Measurements from ENCODE around the gene HEXD. TPM values are rescaled to one million over a fixed set of nuclear protein-coding genes. Genes with fewer than 3 reads are reported as not detected.

Gene HEXD
- total RNA-seq, 2 donors from 2014 or later: 32.2 to 33.4 TPM

DNA sequence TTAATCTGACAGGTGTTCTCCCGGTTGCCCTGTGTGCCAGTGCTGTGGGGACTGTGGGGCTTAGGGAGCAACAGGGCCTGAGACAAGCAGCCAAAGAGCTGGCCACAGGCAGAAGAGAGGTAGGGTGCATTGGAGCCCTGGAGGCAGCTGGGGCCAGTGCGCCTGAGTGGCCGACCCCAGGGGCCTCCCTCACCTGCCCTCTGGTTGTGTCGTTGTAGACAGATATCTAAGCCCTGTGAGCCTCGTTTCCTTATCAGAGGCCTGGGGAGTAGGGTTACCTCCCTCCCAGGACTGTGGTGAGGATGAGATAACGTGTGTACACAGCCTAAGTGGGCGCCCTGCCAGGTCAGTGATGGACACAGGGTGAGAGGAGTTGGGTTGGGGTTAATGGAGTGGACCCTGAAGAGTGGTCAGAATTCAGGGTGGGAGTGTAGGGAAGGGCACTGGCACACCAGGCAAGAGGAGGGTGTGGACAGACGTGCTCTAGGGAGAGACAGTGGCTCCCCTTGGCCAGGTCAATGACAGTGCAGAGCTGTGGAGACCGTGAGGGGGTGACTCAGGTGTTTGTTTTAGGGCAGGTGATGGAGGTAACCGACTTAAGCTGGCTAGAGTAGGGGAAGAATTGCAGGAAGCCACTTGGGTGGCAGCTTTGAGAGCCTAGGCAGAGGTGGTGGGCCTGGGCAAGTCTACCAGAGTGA lies 43.8 kb downstream of the HEXD start:
- no peak for ATAC-seq
- Mint-ChIP-seq H3K27ac (peak overlapping the region; percentile 82), H3K27me3 (no peaks in the 10 kb centered on the region), H3K4me1 (peaks cover 41% of the 10 kb centered on the region), H3K36me3 (ENCODE audit: low read depth) (peaks cover 10% of the 10 kb centered on the region), H3K4me3 (no peak overlapping the region)
- H3K9me3 ChIP-seq (ENCODE audit: control insufficient read depth, low read length, poor library complexity, severe bottlenecking): no peaks in the 10 kb centered on the region
- no peak for DNase-seq

DNA sequence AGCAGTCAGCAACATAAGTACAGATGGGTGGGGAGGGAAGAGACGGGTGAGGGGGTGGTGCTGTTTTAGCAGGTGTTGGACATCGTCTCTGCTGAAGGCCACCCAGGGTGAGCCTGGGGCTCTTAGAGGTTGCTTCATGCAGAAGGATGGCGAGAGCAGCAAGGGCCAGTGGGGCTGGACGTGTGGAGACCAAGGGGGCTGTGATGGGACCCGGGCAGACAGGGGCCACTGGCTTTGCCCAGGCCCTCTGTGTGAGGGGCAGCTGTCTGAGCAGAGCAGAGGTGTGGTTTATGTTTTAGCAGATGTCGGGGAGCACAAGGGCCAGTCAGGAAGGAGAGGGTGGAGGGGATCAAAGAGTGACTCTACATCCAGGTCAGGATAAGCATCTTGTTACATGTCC lies 45.2 kb downstream of the HEXD start:
- ATAC-seq: no peak
- peaks cover 10% of the 10 kb centered on the region for H3K36me3 Mint-ChIP-seq (ENCODE audit: low read depth)
- H3K4me3 Mint-ChIP-seq: no peak overlapping the region
- H3K9me3 ChIP-seq (ENCODE audit: control insufficient read depth, low read length, poor library complexity, severe bottlenecking): no peaks in the 10 kb centered on the region
- no peaks in the 10 kb centered on the region for H3K27me3 Mint-ChIP-seq
- DNase-seq: no peak
- no peak overlapping the region for H3K27ac Mint-ChIP-seq
- peaks cover 31% of the 10 kb centered on the region for H3K4me1 Mint-ChIP-seq

DNA sequence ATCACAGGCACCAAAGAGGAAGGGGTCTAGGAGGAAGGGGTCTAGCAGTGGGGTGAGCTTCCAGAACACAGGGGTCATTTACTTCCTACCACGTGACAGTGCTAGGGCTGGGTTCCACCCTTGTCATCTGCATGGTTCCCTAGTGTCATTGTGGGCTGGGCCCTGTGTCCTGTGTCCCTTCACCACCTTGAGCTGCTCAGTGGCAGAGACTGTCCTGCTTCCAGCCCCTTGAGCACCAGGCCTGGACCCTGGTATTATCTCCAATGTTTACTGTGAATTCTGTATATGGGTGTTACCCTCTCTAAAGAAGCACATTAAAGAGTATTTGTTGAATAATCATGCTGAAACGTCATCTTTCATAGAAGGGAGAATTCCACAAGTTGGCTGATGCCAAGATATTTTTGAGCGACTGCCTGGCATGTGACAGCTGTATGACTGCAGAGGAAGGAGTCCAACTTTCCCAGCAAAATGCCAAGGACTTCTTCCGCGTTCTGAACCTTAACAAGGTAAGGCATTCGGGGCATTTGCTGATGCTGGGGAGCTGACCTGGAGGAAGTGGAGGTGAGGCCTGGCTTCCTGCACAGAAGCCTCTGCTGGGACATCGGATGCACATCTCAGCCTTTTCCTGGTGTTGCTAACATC lies 45.9 kb downstream of the HEXD start:
- ATAC-seq (no peak), DNase-seq (no peak)
- H3K36me3 Mint-ChIP-seq (ENCODE audit: low read depth): peaks cover 10% of the 10 kb centered on the region
- no peaks in the 10 kb centered on the region for H3K27me3 Mint-ChIP-seq
- H3K9me3 ChIP-seq (ENCODE audit: control insufficient read depth, low read length, poor library complexity, severe bottlenecking): no peaks in the 10 kb centered on the region
- peak overlapping the region; percentile 56 for H3K27ac Mint-ChIP-seq
- no peak overlapping the region for H3K4me3 Mint-ChIP-seq
- H3K4me1 Mint-ChIP-seq: peaks cover 29% of the 10 kb centered on the region

DNA sequence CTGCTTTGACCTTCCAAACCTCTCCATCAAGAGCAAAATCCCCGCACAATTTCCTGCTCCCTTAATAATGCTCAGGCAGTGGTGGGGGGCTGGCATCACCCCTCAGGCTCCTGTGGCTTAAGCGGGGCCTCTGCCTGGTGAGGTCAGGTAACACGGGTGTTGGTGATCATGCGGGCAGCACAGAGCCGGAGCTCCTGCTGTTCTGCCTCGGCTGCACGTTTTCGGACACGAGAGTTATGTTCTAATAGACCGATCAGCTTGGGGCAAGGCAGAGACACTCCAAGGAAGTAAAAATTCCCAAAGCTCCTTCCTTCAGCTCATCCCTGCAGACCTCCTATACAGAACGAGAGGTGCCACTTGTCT lies 46.4 kb downstream of the HEXD start:
- no peaks in the 10 kb centered on the region for H3K9me3 ChIP-seq (ENCODE audit: control insufficient read depth, low read length, poor library complexity, severe bottlenecking)
- Mint-ChIP-seq H3K4me3 (no peak overlapping the region), H3K27me3 (no peaks in the 10 kb centered on the region), H3K27ac (peak overlapping the region; percentile 56), H3K4me1 (peaks cover 25% of the 10 kb centered on the region), H3K36me3 (ENCODE audit: low read depth) (peaks cover 14% of the 10 kb centered on the region)
- DNase-seq (no peak), ATAC-seq (no peak)

DNA sequence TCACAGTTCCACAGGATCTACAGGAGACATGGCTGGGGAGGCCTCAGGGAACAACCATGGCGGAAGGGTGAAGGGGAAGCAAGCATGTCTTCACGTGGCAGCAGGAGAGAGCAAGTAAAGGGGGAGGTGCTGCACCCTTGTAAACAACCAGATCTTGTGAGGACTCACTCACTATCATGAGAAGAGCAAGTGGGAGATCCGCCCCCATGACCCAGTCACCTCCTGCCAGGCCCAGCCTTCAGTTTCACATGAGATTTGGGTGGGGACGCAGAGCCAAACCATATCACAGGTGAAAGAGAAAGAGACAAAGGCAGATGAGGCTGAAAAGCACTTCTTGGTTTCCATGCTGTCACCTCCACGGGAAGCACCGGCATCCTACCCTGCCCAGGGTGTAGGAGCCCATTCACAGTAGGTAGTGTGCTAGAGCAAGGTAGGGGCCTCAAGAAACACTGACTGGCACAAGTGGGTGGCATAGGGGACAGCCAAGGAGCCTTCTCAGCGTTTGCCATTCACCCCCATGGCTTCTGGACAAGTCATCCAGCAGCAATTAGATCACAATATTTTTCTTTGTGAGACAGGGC lies 47.0 kb downstream of the HEXD start:
- Mint-ChIP-seq H3K27me3 (no peaks in the 10 kb centered on the region), H3K4me1 (peaks cover 25% of the 10 kb centered on the region), H3K27ac (peak overlapping the region; percentile 56), H3K4me3 (no peak overlapping the region), H3K36me3 (ENCODE audit: low read depth) (peaks cover 15% of the 10 kb centered on the region)
- no peak for DNase-seq
- no peaks in the 10 kb centered on the region for H3K9me3 ChIP-seq (ENCODE audit: control insufficient read depth, low read length, poor library complexity, severe bottlenecking)
- ATAC-seq: no peak

DNA sequence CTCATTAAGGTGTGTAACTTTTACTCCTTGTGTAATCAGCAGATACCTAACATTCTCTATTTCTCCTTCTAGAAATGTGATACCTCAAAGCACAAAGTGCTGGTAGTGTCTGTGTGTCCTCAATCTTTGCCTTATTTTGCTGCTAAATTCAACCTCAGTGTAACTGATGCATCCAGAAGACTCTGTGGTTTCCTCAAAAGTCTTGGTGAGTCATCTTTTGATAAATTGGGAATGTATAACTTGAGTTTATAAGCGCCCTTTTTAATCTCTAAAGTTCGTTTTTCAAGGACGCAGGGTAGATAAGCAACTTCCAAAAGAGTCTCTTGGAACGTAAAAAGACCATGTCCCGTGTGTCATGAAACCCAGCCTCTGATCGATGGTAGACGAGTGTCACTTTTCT lies 50.5 kb downstream of the HEXD start:
- H3K4me3 Mint-ChIP-seq: no peak overlapping the region
- H3K27ac Mint-ChIP-seq: no peak overlapping the region
- ATAC-seq (no peak), DNase-seq (no peak)
- peaks cover 10% of the 10 kb centered on the region for H3K4me1 Mint-ChIP-seq
- H3K27me3 Mint-ChIP-seq: no peaks in the 10 kb centered on the region
- H3K9me3 ChIP-seq (ENCODE audit: control insufficient read depth, low read length, poor library complexity, severe bottlenecking): no peaks in the 10 kb centered on the region
- H3K36me3 Mint-ChIP-seq (ENCODE audit: low read depth): peaks cover 10% of the 10 kb centered on the region

DNA sequence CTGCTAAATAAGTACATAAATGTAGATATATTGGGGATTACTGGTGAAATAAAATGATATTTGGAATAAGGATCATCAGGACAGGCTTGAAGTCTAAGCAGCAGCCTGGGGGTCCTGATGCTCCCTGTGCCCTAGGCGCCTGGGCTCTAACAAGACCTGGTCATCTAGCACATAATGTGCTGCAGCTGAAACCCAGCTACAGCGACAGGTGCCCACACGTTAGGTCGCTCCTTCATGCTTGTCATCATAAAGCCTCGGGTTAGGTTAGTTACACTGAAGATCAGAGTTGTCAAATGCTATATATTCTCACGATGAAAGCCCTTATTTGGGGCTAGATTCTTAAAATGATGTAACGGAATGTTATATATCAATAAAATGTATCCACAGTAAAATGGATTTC lies 51.9 kb downstream of the HEXD start:
- DNase-seq (no peak), ATAC-seq (no peak)
- Mint-ChIP-seq H3K4me3 (no peak overlapping the region), H3K27me3 (no peaks in the 10 kb centered on the region), H3K27ac (peak overlapping the region; percentile 41), H3K4me1 (peaks cover 6% of the 10 kb centered on the region), H3K36me3 (ENCODE audit: low read depth) (peaks cover 6% of the 10 kb centered on the region)
- no peaks in the 10 kb centered on the region for H3K9me3 ChIP-seq (ENCODE audit: control insufficient read depth, low read length, poor library complexity, severe bottlenecking)

DNA sequence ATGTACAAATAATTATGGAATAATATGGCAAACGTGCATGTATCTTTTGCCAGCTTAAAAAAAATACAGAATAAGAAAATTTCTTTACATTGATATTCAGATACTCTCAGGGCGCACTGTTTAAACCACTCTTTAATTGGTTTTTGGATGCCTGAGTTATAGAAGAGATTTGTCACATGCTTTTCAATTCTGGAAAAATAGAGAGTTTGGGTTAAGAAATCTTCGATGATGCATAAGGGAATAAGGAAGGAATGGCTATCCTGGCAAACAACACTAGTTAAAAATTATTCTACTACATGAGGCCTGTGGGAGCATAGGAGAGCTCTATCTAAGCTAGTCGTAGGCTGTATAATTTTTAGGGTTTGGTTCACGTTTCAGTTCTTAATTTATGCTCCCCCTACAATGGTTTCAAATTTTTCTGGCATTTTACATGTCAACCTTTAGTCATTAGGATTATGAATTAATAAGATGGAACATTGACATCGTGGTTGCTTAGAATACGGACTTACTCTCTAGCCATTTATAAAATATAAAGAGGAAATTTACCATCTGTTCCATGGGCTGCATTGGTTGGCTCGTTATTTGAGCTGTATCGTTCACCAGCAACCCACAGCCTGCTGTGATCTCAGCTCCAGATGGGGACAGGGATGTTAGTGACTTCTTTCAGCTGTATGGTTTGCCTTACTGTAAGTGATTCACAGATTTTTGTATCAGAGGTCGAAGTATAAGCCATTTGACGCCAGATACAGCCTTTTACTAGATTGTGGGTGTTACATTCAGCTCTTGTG lies 56.3 kb downstream of the HEXD start:
- no peak for ATAC-seq

DNA sequence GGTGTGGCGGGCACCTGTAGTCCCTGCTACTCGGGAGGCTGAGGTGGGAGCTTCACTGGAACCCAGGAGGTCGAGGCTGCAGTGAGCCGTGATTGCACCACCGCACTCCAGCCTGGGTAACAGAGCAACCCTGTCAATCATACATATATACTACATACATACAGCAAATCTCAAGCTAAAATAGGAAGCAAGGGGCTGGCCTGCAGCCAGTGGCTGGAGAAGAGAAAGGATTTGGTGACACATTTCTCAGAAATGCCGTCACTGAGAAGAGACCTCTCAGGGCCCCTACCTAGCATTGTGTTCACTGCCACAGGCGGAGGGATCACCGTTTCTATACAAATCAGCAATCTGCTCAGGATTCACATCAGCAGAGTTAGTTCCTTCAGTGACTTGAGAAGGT lies 57.3 kb downstream of the HEXD start:
- H3K36me3 Mint-ChIP-seq (ENCODE audit: low read depth): peaks cover 6% of the 10 kb centered on the region

More for the DNA sequence above, 56.3 kb downstream of the HEXD start:
- no peak overlapping the region for H3K4me3 Mint-ChIP-seq
- no peaks in the 10 kb centered on the region for H3K9me3 ChIP-seq (ENCODE audit: control insufficient read depth, low read length, poor library complexity, severe bottlenecking)
- peaks cover 7% of the 10 kb centered on the region for H3K36me3 Mint-ChIP-seq (ENCODE audit: low read depth)
- H3K27ac Mint-ChIP-seq: no peak overlapping the region
- H3K27me3 Mint-ChIP-seq: no peaks in the 10 kb centered on the region
- peaks cover 2% of the 10 kb centered on the region for H3K4me1 Mint-ChIP-seq
- no peak for DNase-seq

DNA sequence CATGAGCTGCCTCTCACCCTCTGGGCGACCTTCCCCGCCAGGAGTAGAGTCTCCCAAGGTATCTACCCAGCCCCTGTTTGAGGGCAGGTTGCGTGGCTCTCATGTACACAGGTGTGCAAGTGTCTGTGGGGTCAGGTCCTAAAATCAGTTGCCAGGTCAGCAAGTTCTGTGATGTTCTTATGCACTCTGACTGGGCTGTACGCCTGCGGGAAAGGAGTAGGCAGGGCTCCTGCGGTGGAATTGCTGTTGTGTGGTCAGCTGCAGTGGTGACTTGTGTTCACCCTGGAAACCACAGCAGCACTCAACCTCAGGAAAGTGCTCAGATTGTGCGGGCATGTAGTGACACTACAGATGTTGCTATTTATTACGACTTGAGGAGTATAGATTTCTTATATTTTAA lies 59.8 kb downstream of the HEXD start:
- no peaks in the 10 kb centered on the region for H3K27me3 Mint-ChIP-seq
- ATAC-seq (no peak), DNase-seq (no peak)
- peaks cover 2% of the 10 kb centered on the region for H3K4me1 Mint-ChIP-seq
- H3K9me3 ChIP-seq (ENCODE audit: control insufficient read depth, low read length, poor library complexity, severe bottlenecking): no peaks in the 10 kb centered on the region
- peaks cover 6% of the 10 kb centered on the region for H3K36me3 Mint-ChIP-seq (ENCODE audit: low read depth)
- no peak overlapping the region for H3K4me3 Mint-ChIP-seq
- peak overlapping the region; percentile 24 for H3K27ac Mint-ChIP-seq

More for the DNA sequence above, 57.3 kb downstream of the HEXD start:
- H3K4me1 Mint-ChIP-seq: peaks cover 2% of the 10 kb centered on the region
- H3K9me3 ChIP-seq (ENCODE audit: control insufficient read depth, low read length, poor library complexity, severe bottlenecking): no peaks in the 10 kb centered on the region
- DNase-seq (no peak), ATAC-seq (no peak)
- H3K27me3 Mint-ChIP-seq: no peaks in the 10 kb centered on the region
- H3K27ac Mint-ChIP-seq: no peak overlapping the region
- H3K4me3 Mint-ChIP-seq: no peak overlapping the region

DNA sequence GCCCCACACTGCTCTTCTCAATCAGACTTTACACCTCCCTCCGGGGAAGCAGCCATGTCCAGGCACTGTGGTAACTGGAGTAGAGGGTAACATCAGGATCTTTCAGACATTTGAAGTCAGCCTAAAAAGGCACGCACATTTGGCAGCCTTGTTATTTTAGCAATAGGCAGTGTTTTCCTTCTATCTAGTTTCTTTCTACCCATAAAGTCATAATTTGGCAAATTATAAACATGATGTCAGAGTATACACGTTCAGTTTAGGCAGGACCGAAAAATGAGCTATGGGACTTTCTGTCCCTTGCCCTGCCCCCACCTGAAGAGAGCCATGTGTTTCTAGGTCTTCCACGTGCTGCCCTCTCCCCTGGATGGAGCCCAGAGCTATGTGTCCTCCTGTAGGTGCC lies 61.5 kb downstream of the HEXD start:
- H3K4me3 Mint-ChIP-seq: no peak overlapping the region
- no peak overlapping the region for H3K27ac Mint-ChIP-seq
- H3K4me1 Mint-ChIP-seq: peaks cover 2% of the 10 kb centered on the region
- no peaks in the 10 kb centered on the region for H3K27me3 Mint-ChIP-seq
- peaks cover 6% of the 10 kb centered on the region for H3K36me3 Mint-ChIP-seq (ENCODE audit: low read depth)
- ATAC-seq (no peak), DNase-seq (no peak)
- no peaks in the 10 kb centered on the region for H3K9me3 ChIP-seq (ENCODE audit: control insufficient read depth, low read length, poor library complexity, severe bottlenecking)

DNA sequence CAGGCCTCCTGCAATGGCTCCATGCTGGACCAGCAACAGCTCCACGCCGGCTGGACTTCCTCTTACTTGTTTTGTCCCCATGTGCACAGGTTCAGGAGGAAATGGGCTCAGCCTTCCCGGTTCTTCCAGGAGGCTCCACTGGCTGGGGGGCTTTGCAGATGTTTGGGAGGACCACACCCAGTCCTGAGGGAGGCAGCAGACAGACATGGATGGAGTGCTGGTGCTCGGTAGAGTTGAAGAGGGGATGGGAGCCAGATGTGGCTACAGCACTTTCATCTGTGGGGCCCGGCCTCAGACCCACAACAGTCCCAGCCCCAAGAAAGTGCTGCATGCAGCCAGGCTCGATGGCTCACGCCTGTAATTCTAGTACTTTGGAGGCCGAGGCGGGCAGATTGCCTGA lies 62.2 kb downstream of the HEXD start:
- Mint-ChIP-seq H3K36me3 (ENCODE audit: low read depth) (peaks cover 6% of the 10 kb centered on the region), H3K4me1 (peaks cover 2% of the 10 kb centered on the region), H3K4me3 (no peak overlapping the region), H3K27me3 (no peaks in the 10 kb centered on the region), H3K27ac (no peak overlapping the region)
- no peaks in the 10 kb centered on the region for H3K9me3 ChIP-seq (ENCODE audit: control insufficient read depth, low read length, poor library complexity, severe bottlenecking)
- no peak for ATAC-seq
- DNase-seq: no peak

DNA sequence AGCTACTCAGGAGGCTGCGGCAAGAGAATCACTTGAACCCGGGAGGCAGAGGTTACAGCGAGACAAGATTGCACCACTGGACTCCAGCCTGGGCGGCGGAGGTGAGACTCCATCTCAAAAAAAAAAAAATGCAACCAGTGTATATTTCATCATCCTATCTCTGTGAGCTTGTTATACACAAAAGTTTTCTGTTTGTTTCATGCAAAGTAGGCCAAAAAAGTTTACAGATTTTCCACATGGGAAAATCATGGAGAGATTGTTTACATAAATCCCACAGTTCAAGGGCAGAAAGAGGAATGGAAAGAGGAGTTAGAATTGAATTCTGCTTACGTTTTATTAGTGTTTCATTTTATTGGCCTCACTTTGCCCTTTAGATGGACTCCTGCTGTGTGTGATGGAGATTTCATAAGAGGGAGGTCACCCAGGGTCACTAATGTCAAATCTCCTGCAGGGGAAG lies 65.1 kb downstream of the HEXD start:
- no peak overlapping the region for H3K4me3 Mint-ChIP-seq
- H3K4me1 Mint-ChIP-seq: peaks cover 12% of the 10 kb centered on the region
- no peaks in the 10 kb centered on the region for H3K27me3 Mint-ChIP-seq
- no peak overlapping the region for H3K27ac Mint-ChIP-seq
- no peak for DNase-seq
- peaks cover 6% of the 10 kb centered on the region for H3K36me3 Mint-ChIP-seq (ENCODE audit: low read depth)
- H3K9me3 ChIP-seq (ENCODE audit: control insufficient read depth, low read length, poor library complexity, severe bottlenecking): no peaks in the 10 kb centered on the region
- no peak for ATAC-seq
